K562 (cell line): ENCODE measurements around the gene ITPRIPL1. TPM values are rescaled to one million over a fixed set of nuclear protein-coding genes. Genes with fewer than 3 reads are reported as not detected.

ENCODE experiments used
- ARID3B ChIP-seq: fragments of 250-450 bp; sonication (Bioruptor Pico); IDR thresholded peaks from 2 replicates; pipeline ENCODE4 v1.4.0; 2020; ENCODE audit warnings: borderline replicate concordance
- CBX2 ChIP-seq: fragments of 200-600 bp; sonication (generic); IDR thresholded peaks from one replicate; pipeline ENCODE4 v1.6.1; 2012; ENCODE audit warnings: mild to moderate bottlenecking, low read length, inconsistent platforms; ENCODE audit not compliant: insufficient read depth, poor library complexity, severe bottlenecking
- CHD1 ChIP-seq: fragments of 200-600 bp; sonication (generic); IDR thresholded peaks from one replicate; pipeline ENCODE4 v1.6.1; 2012; ENCODE audit warnings: mild to moderate bottlenecking, moderate library complexity, low read length, inconsistent platforms
- ELF2 ChIP-seq: fragments of 250-450 bp; sonication (Bioruptor Pico); IDR thresholded peaks from 2 replicates; pipeline ENCODE4 v1.5.0; 2021; ENCODE audit warnings: mild to moderate bottlenecking
- ELF4 ChIP-seq: fragments of 450-650 bp; formaldehyde crosslinking; IDR thresholded peaks from 2 replicates; pipeline ENCODE4 v1.4.0; 2022; ENCODE audit warnings: missing genetic modification characterization
- FOXP1 ChIP-seq: sonication (generic); formaldehyde crosslinking; IDR thresholded peaks from 2 replicates; pipeline ENCODE4 v1.8.0; 2022; ENCODE audit warnings: mild to moderate bottlenecking, missing genetic modification reagents
- HCFC1 ChIP-seq: IDR thresholded peaks from 2 replicates; pipeline ENCODE4 v1.6.1; 2012; ENCODE audit warnings: low read depth, low read length, improper control_type of control experiment
- HLTF ChIP-seq: fragments of 450-650 bp; IDR thresholded peaks from 2 replicates; pipeline ENCODE4 v1.6.1; 2016
- KDM5B ChIP-seq: fragments of 200-600 bp; sonication (generic); IDR thresholded peaks from 2 replicates; pipeline ENCODE4 v1.6.1; 2012; ENCODE audit warnings: low read depth, mild to moderate bottlenecking, moderate library complexity, low read length, control low read depth, inconsistent platforms; ENCODE audit not compliant: insufficient replicate concordance
- MAZ ChIP-seq, 2 experiments: fragments of 450-650 bp in 1 of 2; sonication (generic) in 1 of 2; formaldehyde crosslinking; IDR thresholded peaks in 1 of 2; conservative IDR thresholded peaks in 1 of 2; 2 replicates each; pipeline versions ENCODE4 v1.4.0 to v1.5.0; 2020; ENCODE audit warnings: mild to moderate bottlenecking in 1 of 2, missing genetic modification reagents in 1 of 2
- MEF2D ChIP-seq: conservative IDR thresholded peaks from 2 replicates; pipeline ENCODE4 v1.6.1; 2016; ENCODE audit warnings: low read depth, missing genetic modification characterization, missing compliant biosample characterization
- MYC ChIP-seq, 2 experiments: fragments of 250-450 bp in 1 of 2; sonication (Bioruptor Pico) in 1 of 2; IDR thresholded peaks; 2 replicates each; pipeline versions ENCODE4 v1.5.1 to v1.6.1; 2012 to 2021; ENCODE audit warnings: low read depth in 2 of 2, borderline replicate concordance in 1 of 2, improper control_type of control experiment in 1 of 2, low read length in 1 of 2, mild to moderate bottlenecking in 1 of 2, moderate library complexity in 1 of 2
- NFE2 ChIP-seq: IDR thresholded peaks from 2 replicates; pipeline ENCODE4 v1.6.1; 2014; ENCODE audit warnings: antibody characterized with exemption, low read depth
- NFE2L1 ChIP-seq: fragments of 450-650 bp; IDR thresholded peaks from 2 replicates; pipeline ENCODE4 v1.6.1; 2016; ENCODE audit warnings: missing genetic modification characterization, low read depth, mild to moderate bottlenecking, missing compliant biosample characterization, moderate library complexity, borderline replicate concordance
- POLR2G ChIP-seq: fragments of 200-400 bp; formaldehyde crosslinking; IDR thresholded peaks from 2 replicates; pipeline ENCODE4 v1.6.1; 2017; ENCODE audit warnings: low read depth, mild to moderate bottlenecking, antibody characterized with exemption, low read length, moderate library complexity
- RCOR1 ChIP-seq, 2 experiments: IDR thresholded peaks; 2 replicates each; pipeline ENCODE4 v1.6.1; 2012; ENCODE audit warnings: low read depth in 2 of 2, low read length in 2 of 2, borderline replicate concordance in 1 of 2, improper control_type of control experiment in 1 of 2
- SMARCE1 ChIP-seq: fragments of 450-650 bp; IDR thresholded peaks from 2 replicates; pipeline ENCODE4 v1.7.1; 2016; ENCODE audit warnings: mild to moderate bottlenecking
- SPI1 ChIP-seq: IDR thresholded peaks from 2 replicates; pipeline ENCODE4 v1.6.1; 2011; ENCODE audit warnings: low read depth, low read length, control low read depth, borderline replicate concordance
- STAT6 ChIP-seq: sonication (generic); formaldehyde crosslinking; IDR thresholded peaks from 2 replicates; pipeline ENCODE4 v1.8.1; 2023; ENCODE audit warnings: mild to moderate bottlenecking, missing genetic modification reagents
- ZFX ChIP-seq: sonication (generic); formaldehyde crosslinking; IDR thresholded peaks from 2 replicates; pipeline ENCODE4 v1.8.0; 2022; ENCODE audit warnings: mild to moderate bottlenecking, missing genetic modification reagents, moderate library complexity
- ZNF445 ChIP-seq: fragments of 250-450 bp; sonication (Bioruptor Pico); IDR thresholded peaks from 2 replicates; pipeline ENCODE4 v1.4.0; 2020; ENCODE audit warnings: low read depth, mild to moderate bottlenecking, moderate library complexity
- polyA plus RNA-seq, 8 experiments: library from polyadenylated mRNA; depleted of rRNA in 4 of 8; stranded (reverse) in 5 of 8; unstranded in 3 of 8; fragments of >200 nt; fragmentation: Nextera tagmentation in 2 of 8; fragmentation: Illumina TruSeq in 1 of 8; extraction: Ambion mirVana in 2 of 8; extraction: Trizol in 1 of 8; gene quantifications; 2 replicates each; pipeline versions ENCODE4 v1.2.1 to v1.2.3, GENCODE V29; 2011 to 2014; ENCODE audit warnings: inconsistent platforms in 1 of 8, missing spikeins in 1 of 8
- total RNA-seq, 7 experiments: library from RNA; depleted of rRNA in 6 of 7; stranded (reverse); fragments of >200 nt in 6 of 7; fragmentation: Illumina TruSeq in 2 of 7; extraction: Trizol in 2 of 7; gene quantifications; 2 replicates each; pipeline versions ENCODE4 v1.2.1 to v1.2.3, GENCODE V29; 2011 to 2021; ENCODE audit warnings: low replicate concordance in 1 of 7
- TF ChIP-seq, protein P1 (sequence below): fragments of 250-450 bp; sonication (Bioruptor Pico); IDR thresholded peaks from 2 replicates; pipeline ENCODE4 v1.5.0; 2021

ITPRIPL1 gene
- total and polyA plus RNA-seq, 9 of the 15 experiments (the other 6 are each of a cell fraction or from before 2014, with no cell fraction given): 0.99 to 9.0 (median 6.4) TPM

GRCh38 chr2:96305091-96305978, 19.8 kb upstream of the ITPRIPL1 start, which contains the start of gene SNRNP200 (continued):
- TF ChIP-seq ELF4 (CRISPR knock-in tag) (no peak), MEF2D (no peak), HCFC1 (peak; percentile 83), ELF2 (CRISPR knock-in tag) (peak; percentile 80), ARID3B (no peak), FOXP1 (CRISPR knock-in tag) (peak; percentile 95; the same call in 1 of the 2 replicates), STAT6 (CRISPR knock-in tag) (peak; percentile 90; the same call in 1 of the 2 replicates), POLR2G (peak; percentile 96), NFE2 (0 out of 2 replicates have a peak, but pooled peaks have one; percentile 12), MYC (IDR thresholded peaks at IDR 0.05; ENCODE audit: low read depth, low read length) (peak; percentile 93), MYC (CRISPR knock-in tag; IDR thresholded peaks at IDR 0.05; ENCODE audit: borderline replicate concordance, low read depth) (peak; percentile 72; the same call in 1 of the 2 replicates), RCOR1 (IDR thresholded peaks at IDR 0.05; ENCODE audit: borderline replicate concordance in 1 of 2, low read depth in 2 of 2, low read length in 2 of 2) (peak in 1 of 2 experiments; percentile 3; a peak in 1 of 4 replicates), ZNF445 (CRISPR knock-in tag) (no peak), SMARCE1 (no peak), CHD1 (peak; percentile 28), MAZ (CRISPR knock-in tag; conservative IDR thresholded peaks at IDR 0.05 in 1 of 2, IDR thresholded peaks at IDR 0.05 in 1 of 2) (peak; percentile 78 to 88), HLTF (peak; percentile 18; the same call in 1 of the 2 replicates), NFE2L1 (no peak), KDM5B (peak; percentile 88), CBX2 (no peak), ZFX (CRISPR knock-in tag) (peak; percentile 91), SPI1 (peak; percentile 52; the same call in 1 of the 2 replicates)
- TF ChIP-seq, protein P1, sequence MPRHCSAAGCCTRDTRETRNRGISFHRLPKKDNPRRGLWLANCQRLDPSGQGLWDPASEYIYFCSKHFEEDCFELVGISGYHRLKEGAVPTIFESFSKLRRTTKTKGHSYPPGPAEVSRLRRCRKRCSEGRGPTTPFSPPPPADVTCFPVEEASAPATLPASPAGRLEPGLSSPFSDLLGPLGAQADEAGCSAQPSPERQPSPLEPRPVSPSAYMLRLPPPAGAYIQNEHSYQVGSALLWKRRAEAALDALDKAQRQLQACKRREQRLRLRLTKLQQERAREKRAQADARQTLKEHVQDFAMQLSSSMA (CRISPR knock-in tag): peak; percentile 82
